ENCODE measurements around the gene PIGX.
"Not testable (repeated sequence)": the region's sequence is repeated elsewhere in the genome, so short reads cannot be mapped to it uniquely, and the experiment has no call there.

The PIGX gene

GRCh38 chr3:196699749-196700148 lies 12.4 kb upstream of the PIGX start:
- in situ Hi-C loops (cut with MboI; ENCODE audit: low sequenced_read_pairs), result no loop called here

GRCh38 chr3:196700801-196701200 lies 11.4 kb upstream of the PIGX start:
- in situ Hi-C loops (cut with MboI; ENCODE audit: low sequenced_read_pairs), result no loop called here

- in situ Hi-C loops (cut with MboI; ENCODE audit: low sequenced_read_pairs), result no loop called here
These were observed 5.8 kb upstream of the PIGX start for GRCh38 chr3:196706327-196706726.

GRCh38 chr3:196706731-196707130 lies 5.4 kb upstream of the PIGX start:
- in situ Hi-C loops (cut with MboI; ENCODE audit: low sequenced_read_pairs), result no loop called here

GRCh38 chr3:196707566-196707965 lies 4.6 kb upstream of the PIGX start:
- in situ Hi-C loops (cut with MboI; ENCODE audit: low sequenced_read_pairs), result no loop called here

- in situ Hi-C loops (cut with MboI; ENCODE audit: low sequenced_read_pairs), result no loop called here
These were observed 3.7 kb upstream of the PIGX start for GRCh38 chr3:196708467-196708866.

GRCh38 chr3:196712514-196713413 lies 587 bp downstream of the PIGX start:
- in situ Hi-C loops (cut with MboI; ENCODE audit: low sequenced_read_pairs), result no loop called here

GRCh38 chr3:196717162-196717561 lies 5.0 kb downstream of the PIGX start:
- in situ Hi-C loops (cut with MboI; ENCODE audit: low sequenced_read_pairs), result not testable (repeated sequence)

GRCh38 chr3:196721097-196721496 lies 8.9 kb downstream of the PIGX start:
- in situ Hi-C loops (cut with MboI; ENCODE audit: low sequenced_read_pairs), result no loop called here

- in situ Hi-C loops (cut with MboI; ENCODE audit: low sequenced_read_pairs), result no loop called here
These were observed 14.9 kb downstream of the PIGX start for GRCh38 chr3:196726788-196727675.

GRCh38 chr3:196735751-196736150 lies 23.6 kb downstream of the PIGX start:
- in situ Hi-C loops (cut with MboI; ENCODE audit: low sequenced_read_pairs), result no loop called here

GRCh38 chr3:196736670-196737374 lies 24.6 kb downstream of the PIGX start:
- in situ Hi-C loops (cut with MboI; ENCODE audit: low sequenced_read_pairs), result no loop called here

- in situ Hi-C loops (cut with MboI; ENCODE audit: low sequenced_read_pairs), result no loop called here
These were observed 25.5 kb downstream of the PIGX start for GRCh38 chr3:196737655-196738054.

GRCh38 chr3:196739671-196740480 lies 27.7 kb downstream of the PIGX start, which contains the start of gene PAK2:
TSS of gene PAK2 (plus strand) at chr3:196739857. CDS start at chr3:196782647, 42,790 bp downstream.
- in situ Hi-C loops (cut with MboI; ENCODE audit: low sequenced_read_pairs), result no loop called here

- in situ Hi-C loops (cut with MboI; ENCODE audit: low sequenced_read_pairs), result no loop called here
These were observed 28.5 kb downstream of the PIGX start for GRCh38 chr3:196740481-196741248.

GRCh38 chr3:196741249-196741889 lies 29.2 kb downstream of the PIGX start:
- in situ Hi-C loops (cut with MboI; ENCODE audit: low sequenced_read_pairs), result no loop called here

GRCh38 chr3:196743569-196743968 lies 31.4 kb downstream of the PIGX start:
- in situ Hi-C loops (cut with MboI; ENCODE audit: low sequenced_read_pairs), result not testable (repeated sequence)

- in situ Hi-C loops (cut with MboI; ENCODE audit: low sequenced_read_pairs), result no loop called here
These were observed 36.9 kb downstream of the PIGX start for GRCh38 chr3:196749125-196749524.

GRCh38 chr3:196753201-196753600 lies 41.0 kb downstream of the PIGX start:
- in situ Hi-C loops (cut with MboI; ENCODE audit: low sequenced_read_pairs), result no loop called here
